IPS-15b (cell line): Measurements from ENCODE around the gene NEDD8.

ENCODE experiments used
- H3K27me3 ChIP-seq: one replicate; pipeline ENCODE4 v1.6.1; 2013; ENCODE audit warnings: low read length; ENCODE audit not compliant: control insufficient read depth, insufficient read depth
- H3K36me3 ChIP-seq: one replicate; pipeline ENCODE4 v1.6.1; 2013; ENCODE audit warnings: low read length; ENCODE audit not compliant: control insufficient read depth, insufficient read depth
- H3K4me1 ChIP-seq: one replicate; pipeline ENCODE4 v1.6.1; 2013; ENCODE audit warnings: mild to moderate bottlenecking, low read length; ENCODE audit not compliant: control insufficient read depth, insufficient read depth
- H3K4me3 ChIP-seq: one replicate; pipeline ENCODE4 v1.5.1; 2013; ENCODE audit warnings: low read depth, low read length
- H3K9ac ChIP-seq: one replicate; pipeline ENCODE4 v1.6.1; 2013; ENCODE audit warnings: low read depth, mild to moderate bottlenecking, low read length
- H3K9me3 ChIP-seq: one replicate; pipeline ENCODE4 v1.6.1; 2013; ENCODE audit warnings: mild to moderate bottlenecking, low read length; ENCODE audit not compliant: control insufficient read depth, insufficient read depth

Gene NEDD8

GRCh38 chr14:24238527-24239037, 6.4 kb upstream of the NEDD8 start:
- H3K27me3 ChIP-seq: no peaks in the 10 kb centered on the region
- no peaks in the 10 kb centered on the region for H3K4me1 ChIP-seq
- peaks cover 37% of the 10 kb centered on the region for H3K36me3 ChIP-seq
- H3K4me3 ChIP-seq: no peak overlapping the region
- H3K9me3 ChIP-seq: no peaks in the 10 kb centered on the region
- H3K9ac ChIP-seq: no peak overlapping the region

- Histone ChIP-seq H3K27me3 (no peaks in the 10 kb centered on the region), H3K4me1 (no peaks in the 10 kb centered on the region), H3K36me3 (peaks cover 37% of the 10 kb centered on the region), H3K9me3 (no peaks in the 10 kb centered on the region), H3K9ac (no peak overlapping the region), H3K4me3 (no peak overlapping the region)
Measured at GRCh38 chr14:24238123-24238522, 6.0 kb upstream of the NEDD8 start.

GRCh38 chr14:24237463-24237955, 5.3 kb upstream of the NEDD8 start:
- Histone ChIP-seq H3K27me3 (no peaks in the 10 kb centered on the region), H3K9me3 (no peaks in the 10 kb centered on the region), H3K9ac (no peak overlapping the region), H3K4me3 (no peak overlapping the region), H3K36me3 (peaks cover 37% of the 10 kb centered on the region), H3K4me1 (no peaks in the 10 kb centered on the region)

DNA sequence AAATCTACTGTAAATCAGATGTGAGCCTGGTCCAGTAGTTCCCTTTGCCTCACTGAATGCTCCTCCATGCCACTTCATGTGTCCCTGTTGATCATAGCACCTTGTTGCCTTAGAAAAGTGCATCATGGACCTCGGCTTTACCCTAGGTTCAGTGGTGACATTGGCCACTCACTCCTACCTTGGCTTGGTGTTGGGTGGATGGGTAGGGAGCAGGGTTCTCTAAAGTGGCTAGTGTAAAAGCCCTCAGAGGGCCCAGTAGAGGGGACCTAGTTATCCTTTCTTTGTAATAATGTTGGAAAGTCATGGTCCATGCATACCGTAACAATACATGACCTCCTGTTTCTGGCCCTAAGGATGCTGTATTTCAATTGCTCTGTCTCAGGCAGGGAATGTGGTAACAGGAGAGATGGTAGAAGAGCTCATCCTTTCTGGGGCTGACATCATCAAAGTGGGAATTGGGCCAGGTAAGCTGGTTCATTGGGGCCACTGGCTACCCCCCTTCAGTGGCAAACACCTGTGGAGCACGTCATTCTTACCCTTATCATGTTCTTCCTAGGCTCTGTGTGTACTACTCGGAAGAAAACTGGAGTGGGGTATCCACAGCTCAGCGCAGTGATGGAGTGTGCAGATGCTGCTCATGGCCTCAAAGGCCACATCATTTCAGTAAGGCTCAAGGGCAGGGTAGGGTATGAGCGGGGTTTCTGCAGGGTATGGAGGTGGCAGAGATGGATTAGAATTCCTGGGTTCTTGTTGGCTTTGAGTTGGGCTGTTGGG, 4.7 kb upstream of the NEDD8 start:
- H3K9me3 ChIP-seq: no peaks in the 10 kb centered on the region
- H3K4me1 ChIP-seq: no peaks in the 10 kb centered on the region
- peaks cover 37% of the 10 kb centered on the region for H3K36me3 ChIP-seq
- no peaks in the 10 kb centered on the region for H3K27me3 ChIP-seq
- H3K4me3 ChIP-seq: no peak overlapping the region
- no peak overlapping the region for H3K9ac ChIP-seq

- no peaks in the 10 kb centered on the region for H3K9me3 ChIP-seq
- peaks cover 36% of the 10 kb centered on the region for H3K36me3 ChIP-seq
- H3K9ac ChIP-seq: no peak overlapping the region
- no peak overlapping the region for H3K4me3 ChIP-seq
- no peaks in the 10 kb centered on the region for H3K4me1 ChIP-seq
- H3K27me3 ChIP-seq: no peaks in the 10 kb centered on the region
Measured at GRCh38 chr14:24235804-24236688, 3.9 kb upstream of the NEDD8 start.

GRCh38 chr14:24234095-24235005, 2.2 kb upstream of the NEDD8 start:
- no peak overlapping the region for H3K9ac ChIP-seq
- no peaks in the 10 kb centered on the region for H3K4me1 ChIP-seq
- H3K9me3 ChIP-seq: no peaks in the 10 kb centered on the region
- H3K27me3 ChIP-seq: no peaks in the 10 kb centered on the region
- H3K4me3 ChIP-seq: no peak overlapping the region
- peaks cover 24% of the 10 kb centered on the region for H3K36me3 ChIP-seq

GRCh38 chr14:24233538-24233866, 1.3 kb upstream of the NEDD8 start:
- no peaks in the 10 kb centered on the region for H3K4me1 ChIP-seq
- no peaks in the 10 kb centered on the region for H3K9me3 ChIP-seq
- H3K27me3 ChIP-seq: no peaks in the 10 kb centered on the region
- peaks cover 18% of the 10 kb centered on the region for H3K36me3 ChIP-seq
- H3K4me3 ChIP-seq: peak overlapping the region; percentile 97
- H3K9ac ChIP-seq: peak overlapping the region; percentile 38

GRCh38 chr14:24232645-24233537, 724 bp upstream of the NEDD8 start, which contains the start of gene GMPR2:
TSS of gene GMPR2 (plus strand) at chr14:24232929. CDS start at chr14:24233254, 325 bp downstream.
- H3K9me3 ChIP-seq: no peaks in the 10 kb centered on the region
- H3K9ac ChIP-seq: peak within 1 kb of the TSS; percentile 87
- H3K36me3 ChIP-seq: peaks cover 12% of the 10 kb centered on the region
- H3K27me3 ChIP-seq: no peaks in the 10 kb centered on the region
- H3K4me3 ChIP-seq: peak within 1 kb of the TSS; percentile 97
- H3K4me1 ChIP-seq: no peaks in the 10 kb centered on the region

GRCh38 chr14:24231263-24232120, 675 bp downstream of the NEDD8 start:
- peak overlapping the region; percentile 97 for H3K4me3 ChIP-seq
- no peaks in the 10 kb centered on the region for H3K27me3 ChIP-seq
- no peaks in the 10 kb centered on the region for H3K9me3 ChIP-seq
- no peaks in the 10 kb centered on the region for H3K4me1 ChIP-seq
- H3K36me3 ChIP-seq: peaks cover 3% of the 10 kb centered on the region
- peak overlapping the region; percentile 87 for H3K9ac ChIP-seq

GRCh38 chr14:24228902-24229301, 3.3 kb downstream of the NEDD8 start:
- Histone ChIP-seq H3K4me3 (no peak overlapping the region), H3K4me1 (no peaks in the 10 kb centered on the region), H3K9me3 (no peaks in the 10 kb centered on the region), H3K27me3 (no peaks in the 10 kb centered on the region), H3K9ac (no peak overlapping the region), H3K36me3 (no peaks in the 10 kb centered on the region)
